Stimulated activated CD4-positive, alpha-beta T cell treated with anti-CD3 and anti-CD28 coated beads, Interleukin-4, amount 100 ng/mL, for 1 hour (primary cell): ENCODE data around the gene SCO1.

Experiments
- DNase-seq: peaks from one replicate; pipeline ENCODE4 v3.0.0-alpha.2; 2020

SCO1 gene

DNA sequence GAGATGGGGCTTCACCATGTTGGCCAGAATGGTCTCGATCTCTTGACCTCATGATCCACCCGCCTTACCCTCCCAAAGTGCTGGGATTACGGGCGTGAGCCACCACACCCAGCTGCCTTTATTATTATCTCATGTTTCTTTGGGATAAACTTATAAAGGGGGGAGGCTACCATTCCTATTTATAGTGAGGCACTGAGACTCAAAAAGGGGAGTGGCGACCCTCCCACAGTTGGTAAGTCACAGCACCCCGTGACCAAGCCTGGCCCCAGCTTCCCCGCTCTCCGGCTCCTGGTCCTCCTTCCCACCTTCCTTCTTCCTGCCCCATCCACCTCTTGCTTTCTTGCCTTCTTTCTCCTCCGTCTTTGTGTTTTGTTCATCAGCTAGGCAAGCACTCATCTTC, 45.4 kb downstream of the SCO1 start:
- DNase-seq, result no peak

DNA sequence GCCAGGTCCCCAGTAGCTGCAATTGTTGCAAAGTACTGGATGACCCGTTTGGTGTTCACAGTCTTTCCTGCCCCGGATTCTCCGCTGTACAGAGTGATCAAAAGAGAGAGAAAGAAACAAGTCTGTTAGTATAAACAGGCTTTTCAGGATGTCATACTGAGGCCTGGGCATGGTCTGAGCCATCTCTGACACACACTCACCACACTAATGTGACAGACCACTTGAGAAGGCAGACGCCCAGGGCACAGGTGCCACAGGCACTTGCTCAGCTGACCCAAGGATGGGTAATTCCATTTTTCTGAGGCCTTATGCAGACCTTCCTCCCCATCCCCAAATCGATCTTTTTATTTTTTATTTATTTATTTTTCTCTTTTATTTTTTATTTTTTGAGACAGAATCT, 47.7 kb downstream of the SCO1 start:
- no peak for DNase-seq

DNA sequence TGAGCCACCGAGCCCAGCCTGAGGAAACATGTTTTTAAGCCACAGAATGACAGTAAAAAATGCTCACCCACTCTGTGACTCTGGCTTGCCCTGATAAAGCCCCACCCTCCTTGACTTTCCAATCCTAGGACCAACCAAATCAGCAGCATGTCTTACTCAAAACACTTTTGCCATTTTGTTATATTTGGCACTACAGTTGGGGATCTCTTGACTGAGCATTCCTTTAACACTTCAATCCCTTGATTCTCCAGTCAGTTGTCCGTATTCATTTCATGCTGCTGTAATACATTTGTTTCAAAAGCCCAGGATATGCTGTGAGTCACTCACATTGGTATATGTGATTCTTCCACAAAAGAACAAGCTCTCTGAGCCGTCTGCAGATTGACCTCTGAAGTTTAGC, 48.4 kb downstream of the SCO1 start:
- DNase-seq, result no peak

DNA sequence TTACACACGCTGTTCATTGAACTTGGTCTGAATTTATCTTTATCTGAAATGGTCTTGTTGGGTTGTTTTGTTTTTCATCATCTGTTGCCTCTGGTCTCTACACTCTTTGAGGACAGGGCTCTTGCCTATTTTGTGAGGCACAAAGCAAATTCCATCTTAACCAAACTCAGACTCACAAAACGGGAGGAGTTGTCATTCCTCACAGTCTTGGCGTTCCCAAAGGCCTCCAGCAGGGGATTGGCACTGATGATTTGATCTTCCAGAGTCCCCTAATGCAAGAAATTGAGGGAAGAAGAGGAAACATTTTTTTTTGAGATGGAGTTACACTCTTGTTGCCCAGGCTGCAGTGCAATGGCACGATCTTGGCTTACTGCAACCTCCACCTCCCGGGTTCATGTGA, 49.0 kb downstream of the SCO1 start:
- DNase-seq, result no peak

DNA sequence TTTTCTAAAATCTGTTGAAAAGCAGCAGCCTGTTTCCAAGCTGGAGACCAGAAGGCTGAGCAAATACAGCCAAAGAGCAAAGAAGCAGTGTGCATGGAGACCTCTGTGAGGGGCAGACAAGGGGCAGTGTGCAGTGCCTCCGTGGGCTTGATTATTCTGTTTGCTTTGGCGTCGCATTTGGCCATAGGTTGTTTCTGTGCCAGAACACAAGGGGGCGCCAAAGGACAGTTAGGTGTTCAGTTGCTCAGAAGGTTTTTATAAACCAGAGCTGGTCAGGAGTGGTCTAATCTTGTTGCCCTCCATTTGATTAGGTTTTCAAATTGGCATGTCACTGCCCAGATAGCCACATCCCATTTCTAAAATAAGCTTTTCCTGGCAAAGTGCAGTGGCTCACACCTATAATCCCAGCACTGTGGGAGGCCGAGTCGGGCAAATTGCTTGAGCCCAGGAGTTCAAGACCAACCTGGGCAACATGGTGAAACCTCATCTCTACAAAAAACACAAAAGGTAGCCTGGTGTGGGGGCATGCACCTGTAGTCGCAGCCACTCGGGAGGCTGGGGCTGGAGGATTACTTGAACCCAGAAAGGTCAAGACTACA, 50.8 kb downstream of the SCO1 start:
- peak; percentile 77 for DNase-seq

DNA sequence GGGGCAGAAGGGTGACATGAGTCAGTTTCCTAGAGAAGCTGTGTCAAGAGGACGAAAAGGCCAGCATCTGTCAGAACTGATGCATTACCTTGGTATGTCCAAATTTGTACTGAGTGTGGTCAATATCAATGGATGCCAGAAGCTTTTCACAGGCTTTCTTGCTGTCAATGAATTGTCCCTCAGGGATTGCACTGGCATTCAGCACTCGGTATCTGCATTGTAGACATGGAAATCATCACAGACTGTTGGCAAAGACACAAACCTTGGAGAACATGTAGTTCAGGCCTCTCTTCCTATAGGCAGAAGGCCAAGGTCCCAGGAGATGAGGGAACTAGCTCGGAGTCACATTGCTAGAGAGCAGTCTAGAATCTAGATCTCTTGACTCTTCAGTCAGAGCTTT, 56.9 kb downstream of the SCO1 start:
- DNase-seq, result no peak

DNA sequence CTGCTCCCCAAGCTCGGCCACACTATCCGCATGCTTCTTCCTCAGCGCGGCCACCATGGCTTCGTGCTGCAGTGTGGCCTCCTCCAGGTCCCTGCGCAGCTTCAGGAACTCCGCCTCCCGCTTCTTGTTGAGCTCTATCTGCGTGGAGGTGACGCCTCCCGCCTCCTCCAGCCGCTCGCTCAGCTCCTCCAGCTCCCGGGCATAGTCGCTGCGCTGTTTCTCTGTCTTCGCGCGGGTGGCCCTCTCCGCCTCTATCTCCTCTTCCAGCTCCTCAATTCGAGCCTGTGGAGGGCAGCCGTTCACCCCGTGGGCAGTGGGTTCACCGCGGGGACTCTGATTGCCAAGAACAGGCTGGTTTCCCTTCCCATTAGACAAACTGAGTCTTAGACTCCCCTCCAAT, 59.2 kb downstream of the SCO1 start:
- DNase-seq, result no peak

DNA sequence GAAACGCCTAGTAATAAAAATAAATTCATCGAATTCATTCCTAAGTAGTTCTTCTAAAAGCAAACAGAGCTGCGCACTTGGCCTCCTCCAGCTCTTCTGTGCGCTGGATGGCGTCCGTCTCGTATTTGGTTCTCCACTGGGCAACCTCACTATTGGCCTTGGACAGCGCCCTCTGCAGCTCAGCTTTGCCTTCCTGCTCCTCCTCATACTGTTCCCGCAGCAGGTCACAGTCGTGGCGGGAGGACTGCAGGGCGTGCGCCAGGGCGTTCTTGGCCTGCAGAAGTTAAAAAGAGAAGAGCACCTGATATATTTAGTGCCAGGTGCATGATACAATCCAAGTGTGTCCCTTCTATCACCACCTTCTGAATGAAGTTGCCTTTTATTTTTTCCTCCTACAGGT, 62.0 kb downstream of the SCO1 start:
- DNase-seq, result no peak

DNA sequence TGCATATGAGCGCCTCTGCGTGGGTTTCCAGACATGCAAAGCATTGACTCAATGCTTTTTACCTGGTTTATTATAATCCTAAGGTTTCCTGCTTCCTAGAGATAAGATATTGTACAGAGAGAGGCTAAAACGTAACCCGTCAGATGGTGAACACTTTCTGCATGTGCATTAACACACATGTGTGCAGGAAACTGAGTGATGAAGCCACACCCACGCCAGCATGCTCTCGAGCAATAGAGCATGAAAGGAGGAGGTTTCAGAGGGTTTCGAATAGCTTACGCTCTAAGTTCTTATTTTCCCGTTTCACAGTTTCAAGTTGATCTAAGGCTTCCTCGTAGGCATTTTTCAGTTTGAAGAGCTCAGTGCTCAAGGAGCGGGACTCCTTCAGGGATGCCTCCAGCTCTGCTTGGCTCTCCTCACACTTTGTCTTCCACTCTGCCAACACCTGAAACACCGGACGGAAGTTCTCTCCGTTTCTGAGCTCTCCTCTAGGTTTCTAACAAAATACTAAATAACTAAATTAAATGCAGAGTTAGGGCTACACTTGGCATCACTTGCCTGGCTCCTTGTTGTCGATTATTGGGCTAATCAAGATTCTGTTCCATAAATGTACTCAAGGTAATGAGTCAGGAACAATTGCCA, 63.5 kb downstream of the SCO1 start:
- no peak for DNase-seq

DNA sequence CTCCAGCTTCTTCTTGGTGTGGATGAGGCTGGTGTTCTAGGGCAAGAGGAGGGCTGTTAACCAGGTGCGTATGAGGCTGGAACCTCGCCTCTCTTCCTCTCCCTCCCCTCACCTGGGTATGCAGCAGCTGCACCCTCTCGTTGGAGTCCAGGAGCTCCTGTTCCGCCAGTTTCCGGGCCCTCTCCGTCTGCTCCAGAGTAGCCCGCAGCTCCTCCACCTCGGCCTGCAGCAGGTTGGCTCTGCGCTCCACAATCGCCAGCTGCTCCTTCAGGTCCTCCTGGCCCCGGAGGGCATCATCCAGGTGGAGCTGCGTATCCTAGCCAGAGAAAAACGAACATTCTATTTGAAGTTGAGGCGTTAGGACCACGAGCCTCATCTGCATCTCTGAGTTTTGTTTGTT, 65.6 kb downstream of the SCO1 start:
- DNase-seq, result no peak

DNA sequence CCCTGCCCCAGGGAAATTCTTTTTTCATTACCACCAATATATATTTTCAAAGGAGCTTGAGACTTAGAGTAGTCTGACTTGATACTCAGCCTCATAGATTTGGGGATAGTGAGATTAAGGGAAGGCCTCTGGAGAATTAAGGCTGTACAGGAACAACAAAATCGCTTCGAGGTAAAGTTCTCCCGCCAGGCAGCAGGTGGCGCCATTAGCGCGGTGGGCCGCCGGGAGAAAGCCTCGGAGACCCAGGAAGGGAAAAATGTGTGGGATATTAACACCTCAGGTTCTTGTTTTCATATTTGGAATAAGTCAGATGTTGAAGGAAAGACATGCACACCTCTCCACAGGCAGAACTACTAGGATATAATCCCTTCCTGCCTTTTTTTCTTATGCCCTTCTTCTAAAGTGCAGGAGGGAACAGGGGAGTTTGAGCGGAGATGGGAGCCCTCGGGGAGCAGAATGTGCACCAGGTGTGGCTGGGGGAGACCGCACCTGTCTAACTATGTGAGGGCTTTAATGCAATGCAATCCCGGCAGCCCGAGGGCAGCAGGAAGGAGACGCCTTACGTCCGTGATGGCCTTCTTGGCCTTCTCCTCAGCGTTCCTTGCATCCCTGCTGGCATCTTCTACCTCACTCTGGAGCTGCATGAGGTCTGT, 66.2 kb downstream of the SCO1 start:
- DNase-seq, result peak; percentile 26

DNA sequence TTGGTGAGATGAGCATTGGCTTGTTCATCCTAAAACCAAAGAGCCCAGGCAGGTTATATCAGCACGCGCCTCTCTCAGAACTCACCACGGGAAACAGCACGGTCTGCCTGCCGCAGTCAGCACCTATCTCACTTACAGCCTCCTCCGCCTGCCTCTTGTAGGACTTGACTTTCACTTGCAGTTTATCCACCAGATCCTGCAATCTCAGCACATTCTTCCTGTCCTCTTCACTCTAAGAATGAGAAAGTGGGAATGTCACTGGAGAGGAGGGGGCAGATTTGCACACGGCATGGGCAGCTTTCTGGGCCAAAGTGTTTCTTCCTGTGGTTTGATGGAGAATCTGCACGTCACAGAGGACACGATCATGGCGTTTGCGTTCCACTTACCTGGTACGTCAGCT, 67.6 kb downstream of the SCO1 start:
- DNase-seq, result no peak

DNA sequence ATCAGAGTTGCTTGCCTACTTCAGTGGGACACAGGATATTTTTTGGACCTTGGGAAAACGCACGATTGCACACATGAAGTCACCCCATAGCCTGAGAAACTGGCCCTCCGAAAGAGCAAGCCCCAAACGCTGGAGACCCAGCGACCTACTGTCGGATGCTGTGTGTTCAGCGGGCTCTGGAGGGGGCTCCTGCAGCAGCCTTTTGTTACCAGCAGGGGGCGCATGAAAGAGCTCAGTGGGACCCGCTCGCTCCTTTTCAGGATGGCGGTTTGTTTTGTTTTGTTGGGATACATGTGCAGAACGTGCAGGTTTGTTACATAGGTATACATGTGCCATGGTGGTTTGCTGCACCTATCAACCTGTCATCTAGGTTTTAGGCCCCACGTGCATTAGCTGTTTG, 68.6 kb downstream of the SCO1 start:
- DNase-seq, result no peak

DNA sequence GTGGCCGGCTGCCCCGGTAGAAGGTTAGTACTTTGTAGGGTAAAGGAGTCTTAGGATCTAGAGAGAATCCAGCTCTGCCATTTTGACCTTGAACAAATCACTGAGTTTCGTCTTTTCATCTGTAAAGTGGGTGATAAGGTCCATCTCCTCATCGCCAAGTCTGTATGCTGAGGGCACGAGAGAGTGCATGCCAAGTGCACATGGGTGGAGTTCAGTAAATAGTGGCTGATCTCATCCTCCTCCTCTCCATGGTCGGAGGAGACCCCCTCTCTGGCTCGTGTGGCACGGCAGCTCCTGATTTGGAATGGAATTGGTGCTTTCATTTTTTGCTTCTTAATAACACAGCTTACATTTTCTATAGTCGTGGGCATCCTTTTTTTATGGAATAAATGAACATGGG, 70.9 kb downstream of the SCO1 start:
- DNase-seq, result no peak

DNA sequence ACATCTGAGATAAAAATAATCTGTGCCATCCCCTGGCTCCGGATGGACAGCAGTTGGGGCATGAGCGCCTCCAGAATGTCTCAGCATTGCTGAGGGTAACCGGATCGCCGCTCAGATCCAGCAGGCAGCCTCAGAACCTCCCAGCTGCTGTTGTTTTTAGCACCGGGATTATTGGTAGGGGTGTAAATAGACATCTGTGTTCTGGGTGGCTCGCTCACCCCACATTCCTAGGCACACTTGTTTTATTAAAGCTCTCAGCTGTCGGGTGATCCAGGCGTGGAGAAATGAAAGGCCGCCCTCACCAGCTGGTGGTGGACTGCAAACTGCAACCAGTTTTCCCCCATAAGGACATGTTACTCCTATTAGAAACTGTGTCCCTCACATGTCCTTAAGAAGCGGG, 72.4 kb downstream of the SCO1 start:
- DNase-seq, result no peak

DNA sequence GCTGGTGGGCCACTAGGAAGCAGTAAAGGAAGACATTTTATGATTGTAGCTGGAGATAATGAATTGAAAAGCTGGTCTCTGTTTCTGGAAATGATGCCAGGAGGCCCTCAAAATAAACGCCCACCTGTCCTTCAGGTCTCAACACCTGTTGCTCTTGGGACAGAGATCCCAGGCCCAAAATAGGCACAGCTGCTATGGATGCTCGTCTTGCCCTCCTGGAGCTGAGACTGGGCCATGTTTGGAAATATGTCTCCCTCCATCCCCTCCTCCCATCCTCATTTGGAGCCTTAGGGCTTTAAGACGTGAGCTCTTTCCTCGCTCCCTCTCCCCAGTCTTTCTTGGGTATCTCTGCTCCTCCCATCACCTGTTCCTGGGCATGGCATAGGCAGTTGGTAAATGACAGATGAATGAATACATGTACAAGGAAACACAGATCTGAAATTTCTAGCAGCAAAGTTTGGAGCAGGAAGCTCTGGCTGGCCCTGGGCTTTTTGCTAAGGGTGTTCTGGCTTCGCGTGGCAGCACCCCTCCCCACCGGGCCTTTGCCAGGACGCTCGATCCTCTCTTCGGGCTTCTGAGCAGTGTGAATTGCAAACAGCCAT, 73.5 kb downstream of the SCO1 start:
- DNase-seq, result no peak

DNA sequence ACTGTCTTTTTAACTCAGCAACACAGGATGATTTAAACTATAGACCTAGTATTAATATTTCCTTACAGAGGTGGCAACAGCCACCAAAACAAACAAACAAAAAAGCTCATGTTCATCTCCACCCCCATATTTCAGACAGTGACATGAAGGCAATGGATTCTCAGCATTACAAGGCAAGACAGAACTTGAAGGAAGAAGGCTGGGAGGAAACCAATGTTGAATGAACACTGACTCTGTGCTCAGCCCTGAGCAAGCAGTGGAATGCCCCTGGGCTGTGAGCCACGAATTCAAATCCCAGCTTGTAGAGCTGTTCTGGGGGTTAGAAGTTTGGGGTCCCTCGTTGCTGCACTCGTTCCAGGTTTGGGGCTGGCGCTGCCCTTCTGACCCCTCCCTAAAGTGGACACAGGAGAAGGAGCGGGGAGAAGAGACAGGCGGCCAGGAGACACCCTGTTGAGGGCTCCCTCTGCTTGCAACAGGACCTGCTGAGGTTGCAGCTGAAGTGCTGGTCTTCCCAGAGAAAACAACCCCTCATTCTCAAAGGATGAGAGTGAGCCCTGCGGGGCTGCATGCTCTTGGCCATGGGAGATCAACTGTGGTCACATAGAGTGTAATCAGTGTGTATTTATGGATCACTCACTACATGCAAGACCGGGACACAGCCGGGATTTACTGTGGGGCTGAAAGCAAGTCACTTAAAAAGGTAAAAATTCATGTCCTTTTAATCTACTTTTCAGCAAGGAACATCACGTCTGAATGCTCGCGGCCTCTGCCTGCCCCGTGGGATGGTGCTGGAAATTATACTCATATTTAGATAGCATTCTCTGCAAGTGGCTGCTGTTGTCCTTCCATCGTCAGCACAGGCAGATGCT, 74.5 kb downstream of the SCO1 start:
- no peak for DNase-seq
